ENCODE measurements around the gene COMMD8.
A peak's percentile ranks its signal among the peaks of the same experiment; 100 is the strongest.
"Not testable (repeated sequence)": the region's sequence is repeated elsewhere in the genome, so short reads cannot be mapped to it uniquely, and the experiment has no call there.

Gene COMMD8

DNA sequence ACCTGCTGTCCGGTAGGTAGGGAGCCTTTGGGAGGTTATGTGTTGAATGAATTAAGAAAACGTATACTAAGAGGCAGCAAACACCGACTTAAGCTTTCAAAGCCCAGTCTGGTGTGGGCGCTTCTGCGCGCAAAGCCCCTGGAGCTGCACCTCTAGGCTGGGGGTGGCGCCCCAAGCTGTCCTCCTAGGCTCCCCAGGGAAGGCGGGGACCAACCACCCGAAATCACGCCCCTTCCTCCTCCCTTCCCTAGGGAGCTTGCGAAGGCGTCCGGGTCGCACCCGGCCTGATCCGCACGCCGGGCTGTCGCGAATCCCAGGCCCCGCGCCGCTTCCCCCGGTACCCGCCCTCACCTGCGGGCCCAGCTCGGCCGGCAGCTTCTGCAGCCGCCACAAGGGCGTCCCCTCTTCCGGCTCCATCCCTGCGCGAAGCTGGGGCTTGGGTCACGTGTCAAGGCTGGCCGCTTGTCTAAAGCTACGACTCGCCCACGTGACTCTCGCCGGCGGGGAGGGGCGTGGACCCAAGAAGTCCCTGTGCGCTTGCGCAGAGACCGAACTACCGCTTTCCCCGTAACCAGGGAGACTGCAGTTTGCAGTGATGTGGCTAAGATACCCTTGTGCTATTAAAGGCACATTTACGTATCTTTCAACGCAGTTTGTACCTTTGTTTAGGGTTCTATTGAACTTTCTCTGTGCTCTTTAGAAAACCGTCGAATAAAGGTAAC is at the start of gene COMMD8:
Gene COMMD8 (minus strand): TSS at position 468 of the 722 bp plus-strand sequence. CDS start 51 bp downstream, at position 417.
- peak; percentile 90 for DNase-seq

DNA sequence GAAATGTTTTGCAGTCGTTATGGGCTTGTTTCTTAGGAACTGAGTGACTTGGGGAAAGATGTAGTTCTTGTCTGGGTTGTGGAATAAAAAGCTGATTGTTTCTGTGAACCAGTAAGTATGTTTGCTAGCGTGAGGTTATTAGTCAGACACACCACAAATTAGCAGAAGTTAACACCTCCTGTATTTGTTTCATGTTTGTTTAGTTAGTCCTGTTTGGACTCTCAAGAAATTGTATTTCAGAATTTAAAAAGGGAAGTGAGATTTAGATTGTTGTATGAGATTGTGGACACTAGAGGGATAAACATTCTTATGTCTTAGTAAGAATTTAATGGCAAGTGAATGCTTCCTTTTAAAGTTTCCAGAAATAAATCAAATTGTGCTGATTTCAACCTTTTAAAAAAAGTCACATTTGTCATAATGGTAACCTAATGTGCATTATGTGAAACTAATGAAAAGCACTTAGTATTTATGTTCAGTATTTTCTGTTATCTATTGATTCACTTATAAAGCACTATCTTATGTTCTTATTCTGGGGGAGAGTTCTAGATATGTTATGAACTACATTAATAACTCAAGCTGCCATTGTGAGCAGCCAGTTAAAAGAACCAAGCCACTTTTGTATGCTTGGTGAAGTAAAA is 47.1 kb upstream of the COMMD8 start:
- DNase-seq: no peak

DNA sequence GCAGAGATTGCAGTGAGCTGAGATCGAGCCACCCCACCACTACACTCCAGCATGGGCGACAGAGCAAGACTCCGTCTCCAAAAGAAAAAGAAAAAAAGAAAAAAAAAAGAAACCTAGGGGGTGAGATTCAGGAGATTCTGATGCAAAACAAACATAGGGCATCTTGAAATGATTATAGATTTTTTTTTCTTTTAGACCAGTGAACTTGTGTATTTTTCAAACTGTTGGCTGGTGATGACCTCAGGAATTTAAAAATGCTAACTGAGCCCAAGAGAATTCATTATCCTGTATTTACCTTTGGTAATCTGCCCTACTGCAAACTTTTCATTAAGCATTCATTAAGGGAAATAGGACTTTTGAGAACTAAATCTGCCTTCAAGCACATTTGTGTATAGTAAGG is 42.2 kb upstream of the COMMD8 start:
- DNase-seq: no peak

DNA sequence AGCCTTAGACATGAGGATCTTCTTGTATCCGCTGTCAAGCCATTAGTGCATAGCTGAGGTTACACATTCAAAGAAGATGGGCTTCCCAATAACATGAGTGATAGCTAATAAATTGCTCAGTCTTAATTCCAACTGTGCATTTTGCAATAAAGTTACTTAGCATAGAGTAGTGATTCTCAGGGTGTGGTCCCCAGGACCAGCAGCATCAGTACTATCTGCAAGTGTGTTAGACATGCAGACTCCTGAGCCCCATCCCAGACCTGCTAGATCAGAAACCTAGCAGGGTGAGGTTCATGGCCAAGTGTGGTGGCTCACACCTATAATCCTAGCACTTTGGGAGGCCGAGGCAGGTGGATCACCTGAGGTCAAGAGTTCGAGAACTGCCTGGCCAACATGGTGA is 41.6 kb upstream of the COMMD8 start:
- no peak for DNase-seq

DNA sequence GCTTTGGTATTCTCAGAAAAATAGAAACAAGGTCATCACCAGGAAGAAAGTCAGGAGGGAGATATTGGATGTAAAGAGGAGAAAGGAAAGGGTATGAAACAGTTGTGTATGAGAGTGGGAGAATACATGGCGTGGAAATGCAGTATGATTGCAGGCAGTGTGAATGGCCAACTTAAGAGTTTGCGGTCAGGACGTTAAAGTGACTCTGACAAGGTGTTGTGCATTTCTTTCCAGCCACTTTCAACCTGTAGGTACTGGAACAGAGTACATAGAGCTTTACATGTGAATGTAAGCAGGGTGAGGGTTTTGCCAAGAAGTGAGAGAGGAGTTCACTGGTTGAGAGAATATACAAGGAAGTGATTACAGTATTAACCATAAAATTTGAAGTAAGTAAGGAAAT is 37.3 kb upstream of the COMMD8 start:
- DNase-seq: no peak

DNA sequence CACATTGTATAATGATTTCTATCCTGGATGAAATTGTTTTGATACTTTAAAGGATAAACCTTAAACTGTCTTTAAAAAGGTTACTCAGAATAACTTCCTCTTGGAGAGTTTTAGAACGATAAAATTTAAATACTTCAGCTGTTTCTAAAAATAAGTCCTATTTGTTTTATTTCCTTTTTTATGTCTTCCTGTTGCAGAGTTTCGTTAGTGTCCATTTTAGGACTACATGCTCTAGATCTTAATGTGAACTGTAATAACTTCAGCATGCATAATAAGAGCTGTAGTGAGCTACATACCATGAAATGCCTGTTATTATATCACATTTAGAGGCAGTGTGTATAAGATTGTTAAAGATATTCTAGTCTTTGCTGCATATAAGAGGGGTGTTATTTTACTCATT is 36.2 kb upstream of the COMMD8 start:
- no peak for DNase-seq

DNA sequence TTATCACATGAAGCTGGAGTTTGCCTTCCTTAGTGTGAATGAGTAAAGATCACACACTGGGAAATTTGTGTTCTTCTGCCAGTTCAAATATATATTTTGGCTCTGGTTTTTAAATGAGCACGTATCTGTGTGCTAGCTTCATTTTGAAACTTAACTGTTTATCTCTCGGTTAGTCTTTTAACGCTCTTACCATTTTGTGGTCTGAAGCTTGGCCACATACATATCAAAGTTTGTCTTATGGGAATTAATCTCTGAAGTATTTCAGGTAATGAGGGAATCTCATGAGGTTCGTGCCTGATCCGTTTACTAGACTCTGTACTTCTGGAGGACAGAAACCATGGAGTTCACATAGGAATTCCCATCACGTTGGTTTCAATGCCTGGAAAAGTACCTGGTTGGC is 35.4 kb upstream of the COMMD8 start:
- DNase-seq: no peak

DNA sequence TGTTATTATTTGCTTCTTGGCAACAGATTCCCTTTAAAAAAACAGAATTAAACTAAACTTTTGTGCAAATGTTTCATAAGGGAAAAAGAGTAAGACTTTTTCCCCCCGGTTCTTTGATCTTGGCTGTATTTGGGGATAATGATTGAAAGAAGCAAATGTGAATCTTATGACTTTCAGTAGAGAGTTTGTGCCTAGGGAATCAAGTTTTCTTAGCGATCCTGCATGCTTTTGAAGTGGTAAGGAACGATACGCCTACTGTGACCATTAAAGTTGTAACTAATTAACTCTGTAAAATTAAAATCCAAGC is 30.6 kb upstream of the COMMD8 start:
- no peak for DNase-seq

DNA sequence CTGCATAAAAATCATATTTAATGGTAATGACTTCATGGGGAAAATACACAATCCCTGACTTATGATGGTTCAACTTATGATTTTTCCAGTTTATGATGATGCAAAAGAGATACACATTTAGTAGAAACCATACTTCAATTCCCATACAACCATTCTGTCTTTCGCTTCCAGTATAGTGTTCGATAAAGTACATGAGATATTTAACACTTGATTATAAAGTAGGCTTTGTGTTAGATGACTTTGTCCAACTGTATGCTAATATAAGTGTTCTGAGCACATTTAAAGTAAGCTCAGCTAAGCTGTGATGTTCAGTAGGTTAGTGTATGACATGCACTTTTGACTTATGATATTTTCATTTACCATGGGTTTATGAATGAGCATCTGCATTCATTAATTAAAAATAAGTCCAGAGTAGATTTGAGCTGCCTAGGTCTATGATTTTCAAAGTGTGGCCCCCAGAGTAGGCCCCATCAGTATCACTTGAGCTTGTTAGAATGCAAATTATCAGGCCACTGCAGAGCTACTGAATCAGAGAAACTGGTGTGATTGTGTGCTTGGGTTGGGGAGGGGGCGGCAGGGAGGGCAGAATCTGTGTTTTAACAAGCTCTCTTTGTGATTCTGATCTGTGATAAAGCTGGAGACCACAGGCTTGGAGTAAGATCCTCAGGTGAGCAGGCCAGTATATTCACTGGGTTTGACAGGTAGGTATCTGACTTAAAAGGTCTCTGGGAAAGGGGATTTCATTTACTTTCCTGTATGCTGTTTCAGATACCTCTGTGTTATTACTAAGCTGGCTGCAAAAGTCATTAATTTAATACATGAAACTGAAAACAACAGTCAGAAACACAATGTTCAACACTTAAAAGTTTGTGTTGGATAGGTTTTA is 30.0 kb upstream of the COMMD8 start:
- DNase-seq: no peak

DNA sequence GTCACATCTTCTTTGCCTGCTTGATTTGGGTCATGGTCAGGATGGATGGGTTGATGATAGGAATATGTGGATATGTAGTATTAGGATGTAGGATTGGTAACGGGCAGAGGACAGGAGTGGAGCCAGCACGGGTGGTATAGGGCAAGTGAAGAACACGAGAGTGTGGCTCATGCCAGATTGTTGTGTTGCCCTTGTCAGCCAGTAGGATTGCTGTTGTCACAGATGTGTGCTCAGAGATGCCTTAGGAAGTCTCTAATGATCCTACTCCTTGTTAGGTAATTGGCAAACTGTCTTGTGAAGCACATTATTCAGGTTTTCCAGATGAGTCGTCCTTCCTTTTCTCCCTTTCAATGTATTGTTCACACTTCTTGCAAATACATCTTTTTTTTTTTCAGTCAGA is 27.0 kb upstream of the COMMD8 start:
- DNase-seq: no peak

DNA sequence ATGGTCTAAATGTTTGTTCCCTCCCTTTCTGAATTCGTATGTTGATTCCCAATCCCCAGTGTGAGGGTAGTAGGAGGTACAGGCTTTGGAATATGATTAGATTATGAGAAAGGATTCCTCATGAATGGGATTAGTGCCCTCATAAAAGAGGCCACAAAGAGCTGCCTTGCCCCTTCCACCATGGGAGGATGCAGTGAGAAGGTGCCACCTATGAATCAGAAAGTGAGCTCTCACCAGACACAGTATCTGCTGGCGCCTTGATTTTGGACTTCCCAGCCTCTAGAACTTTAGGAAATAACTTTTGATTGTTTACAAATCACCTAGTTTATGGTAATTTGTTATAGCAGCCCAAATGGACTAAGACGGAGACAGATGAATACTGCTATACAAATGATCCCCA is 25.2 kb upstream of the COMMD8 start:
- no peak for DNase-seq

DNA sequence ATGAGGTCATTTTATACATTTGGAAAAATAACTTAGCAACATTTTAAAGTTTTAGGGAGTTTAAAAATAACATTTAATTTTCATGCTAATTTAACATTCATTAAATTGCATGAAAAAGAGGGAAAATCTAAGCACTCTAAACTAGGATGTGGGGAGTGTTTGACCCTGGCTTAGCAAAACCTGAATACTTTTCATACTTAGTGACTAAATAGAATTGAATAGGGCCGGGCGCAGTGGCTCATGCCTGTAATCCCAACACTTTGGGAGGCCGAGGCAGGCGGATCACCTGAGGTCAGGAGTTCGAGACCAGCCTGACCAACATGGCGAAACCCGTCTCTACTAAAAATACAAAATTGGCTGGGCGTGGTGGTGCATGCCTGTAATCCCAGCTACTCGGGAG is 23.2 kb upstream of the COMMD8 start:
- not testable (repeated sequence) for DNase-seq

DNA sequence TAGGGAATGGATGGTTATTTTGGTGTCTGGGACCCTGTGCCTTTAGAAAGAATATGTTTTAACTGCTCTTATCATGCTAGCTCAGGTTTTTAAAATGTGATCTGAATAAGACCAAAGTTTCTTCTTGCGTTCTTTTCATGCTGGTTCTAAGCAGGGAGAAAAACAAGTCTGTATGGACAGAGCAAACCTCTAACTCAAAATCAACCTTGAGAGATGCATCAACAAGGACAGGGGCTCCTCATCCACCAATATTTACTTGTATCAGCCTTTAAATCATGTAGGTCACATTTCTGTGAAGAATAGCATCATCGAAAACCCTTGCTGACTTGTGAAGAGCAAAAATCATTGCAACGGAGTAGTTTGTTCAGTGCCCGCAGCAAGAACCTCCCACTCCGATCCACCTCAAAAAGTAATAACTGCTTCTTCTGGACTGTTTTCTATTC is 22.8 kb upstream of the COMMD8 start:
- DNase-seq: no peak

DNA sequence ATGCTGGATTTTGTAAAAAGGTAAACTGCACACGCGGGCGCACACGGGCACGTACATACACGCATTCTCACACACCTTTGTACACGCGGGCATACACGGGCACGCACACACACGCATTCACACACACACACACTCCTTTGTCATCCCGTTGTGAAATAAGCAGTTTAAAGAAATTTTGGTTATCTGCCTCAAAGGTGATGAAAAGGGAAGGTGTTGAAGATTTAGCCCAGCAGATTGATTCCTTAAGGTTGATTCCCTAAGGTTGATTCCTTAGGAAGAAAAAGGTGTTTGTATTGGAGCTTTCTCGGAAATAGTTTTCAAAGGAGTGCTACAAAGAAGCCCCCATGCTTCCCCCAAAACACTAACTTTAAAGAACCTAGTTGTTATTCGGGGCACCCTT is 22.3 kb upstream of the COMMD8 start:
- DNase-seq: no peak

DNA sequence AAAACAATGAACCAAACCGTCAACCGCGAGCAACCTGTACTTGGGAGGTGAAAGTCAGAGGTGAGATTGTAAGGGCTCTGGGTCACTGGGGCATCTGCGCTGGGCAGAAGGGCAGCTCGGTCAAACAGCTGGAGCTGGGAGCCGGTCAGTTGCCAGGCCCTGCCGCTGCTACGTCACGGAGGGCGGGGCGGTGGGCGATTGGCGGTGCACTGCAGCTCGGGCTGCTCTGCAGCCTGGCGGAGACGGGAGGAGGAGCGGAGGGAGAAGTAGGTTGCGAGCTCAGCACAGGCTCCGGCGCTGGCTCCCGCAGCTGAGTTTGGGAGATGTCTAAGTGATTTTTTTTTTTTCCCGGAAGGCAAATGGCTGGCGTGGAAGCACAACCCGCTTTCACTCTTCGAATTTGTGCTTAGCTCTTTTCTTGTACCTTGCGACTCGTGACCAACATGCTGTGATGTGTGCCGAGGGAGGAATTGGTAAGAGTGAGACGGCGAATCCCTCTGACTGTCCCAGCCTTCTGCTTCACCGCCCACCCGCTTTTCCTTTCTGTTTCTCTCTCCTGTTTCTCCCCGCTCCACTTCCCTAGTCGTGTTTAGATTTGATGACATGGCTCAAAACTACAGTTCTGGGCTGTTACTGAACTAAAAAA is 21.7 kb upstream of the COMMD8 start, which contains the start of gene ATP10D:
Gene ATP10D (plus strand): TSS at position 229 of the 646 bp plus-strand sequence. CDS start 27,266 bp downstream, outside the sequence.
- DNase-seq: peak; percentile 52

DNA sequence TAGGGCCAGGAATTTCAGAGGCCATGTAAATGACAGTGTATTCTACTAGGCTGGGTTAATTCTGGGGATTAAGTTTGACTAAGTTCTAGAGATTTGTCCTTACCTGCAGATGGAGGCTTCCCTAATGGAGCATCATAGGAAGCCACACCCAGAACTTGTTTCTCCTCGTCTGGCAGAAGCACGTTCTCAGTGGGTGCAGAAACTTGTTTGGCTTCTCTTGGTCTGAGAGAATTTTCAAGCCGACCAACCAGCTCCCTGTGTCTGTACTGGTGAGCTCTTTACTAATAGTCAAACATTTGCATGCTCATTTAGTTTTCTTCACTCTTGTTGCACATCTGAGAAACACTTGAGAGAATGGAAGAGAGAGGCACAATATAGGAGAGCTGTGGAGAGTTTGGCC is 20.7 kb upstream of the COMMD8 start:
- DNase-seq: no peak

DNA sequence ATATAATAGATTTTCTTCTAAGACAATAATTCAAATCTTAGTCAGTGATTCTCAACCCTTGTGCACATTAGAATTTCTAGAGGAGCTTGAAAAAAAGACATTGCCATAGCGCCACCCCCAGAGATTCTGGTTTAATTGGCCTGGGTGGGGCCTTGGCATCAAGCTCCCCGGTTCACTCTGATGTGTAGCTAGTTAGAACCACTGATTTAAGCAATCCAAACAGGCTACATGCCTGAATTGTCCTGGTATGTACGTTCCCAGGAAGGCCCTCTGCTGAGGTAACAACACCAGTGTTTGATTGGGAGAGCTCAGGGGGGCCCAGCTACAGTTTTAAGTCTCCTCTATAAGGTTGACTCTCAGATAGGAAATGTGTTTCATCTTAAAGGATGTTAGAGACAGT is 20.2 kb upstream of the COMMD8 start:
- no peak for DNase-seq

DNA sequence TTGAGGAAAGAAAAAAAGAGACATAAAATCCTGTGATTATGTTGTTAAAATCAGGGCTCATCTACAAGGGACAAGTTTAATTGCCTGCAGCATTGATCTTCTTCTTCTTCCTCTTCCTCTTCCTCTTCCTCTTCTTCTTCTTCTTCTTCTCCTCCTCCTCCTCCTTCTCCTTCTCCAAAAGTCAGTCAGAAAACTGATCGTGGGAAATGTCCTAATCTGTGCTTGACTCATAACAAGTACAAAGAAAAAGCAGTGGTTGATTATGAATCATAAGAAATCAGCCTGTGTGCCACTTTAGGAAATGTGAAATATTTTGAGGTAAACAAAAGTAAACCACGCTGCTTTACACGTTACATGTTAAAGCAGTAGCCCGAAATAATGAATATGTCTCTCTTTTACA is 18.8 kb upstream of the COMMD8 start:
- DNase-seq: no peak

DNA sequence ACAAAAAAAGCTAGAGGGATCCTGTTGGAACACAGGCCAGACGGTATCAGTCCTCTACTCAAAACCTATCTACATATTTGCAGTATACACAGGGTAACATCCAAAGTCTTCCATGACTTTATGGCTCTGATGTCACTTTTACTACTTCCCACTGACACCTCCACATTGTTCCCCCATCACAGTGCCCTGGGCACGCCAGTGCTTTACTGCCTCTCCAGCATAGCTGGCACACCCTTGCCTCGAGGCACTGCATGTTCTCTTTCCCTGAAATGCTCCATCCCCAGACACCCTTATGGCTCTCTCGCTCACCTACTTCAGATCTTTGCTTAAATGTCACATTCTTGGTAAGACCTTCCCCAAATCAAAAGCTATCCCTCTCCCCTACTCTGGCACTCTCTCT is 15.3 kb upstream of the COMMD8 start:
- no peak for DNase-seq

DNA sequence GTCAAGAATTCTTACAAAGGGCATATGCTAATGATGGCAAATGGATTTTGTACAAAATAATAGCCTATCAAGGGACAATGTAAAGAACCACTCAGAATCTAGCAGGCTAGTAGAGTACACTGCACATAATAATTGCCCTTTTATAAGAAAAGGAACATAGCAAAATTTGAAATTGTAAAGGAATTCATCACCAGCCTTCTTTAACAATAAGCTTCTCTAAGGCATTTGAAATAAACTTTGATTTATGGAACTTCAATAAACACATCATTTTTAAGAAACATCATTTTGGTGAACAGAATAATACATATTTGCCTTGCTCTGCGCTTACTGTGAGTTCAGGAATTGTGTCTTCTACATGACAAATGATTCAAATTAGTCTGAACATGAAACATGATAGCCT is 11.9 kb upstream of the COMMD8 start:
- DNase-seq: no peak

DNA sequence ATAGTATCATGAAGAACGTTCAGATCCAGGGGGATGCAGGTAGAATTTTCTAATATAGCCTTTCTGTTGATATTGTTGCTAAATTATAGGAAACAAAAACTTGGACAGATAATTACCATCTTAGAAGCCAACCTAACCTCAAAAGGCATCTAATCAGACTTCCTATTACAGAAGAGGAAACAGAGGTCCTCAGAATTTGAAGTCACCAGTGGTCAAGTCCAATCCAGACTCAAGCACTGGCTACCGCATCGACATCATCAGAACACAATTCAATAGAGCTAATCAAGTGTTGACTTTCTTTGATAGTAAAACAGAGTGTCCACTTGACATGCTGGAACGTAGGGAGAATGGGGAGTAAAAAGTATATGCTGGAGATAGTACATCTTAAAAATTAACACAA is 11.3 kb upstream of the COMMD8 start:
- DNase-seq: no peak

DNA sequence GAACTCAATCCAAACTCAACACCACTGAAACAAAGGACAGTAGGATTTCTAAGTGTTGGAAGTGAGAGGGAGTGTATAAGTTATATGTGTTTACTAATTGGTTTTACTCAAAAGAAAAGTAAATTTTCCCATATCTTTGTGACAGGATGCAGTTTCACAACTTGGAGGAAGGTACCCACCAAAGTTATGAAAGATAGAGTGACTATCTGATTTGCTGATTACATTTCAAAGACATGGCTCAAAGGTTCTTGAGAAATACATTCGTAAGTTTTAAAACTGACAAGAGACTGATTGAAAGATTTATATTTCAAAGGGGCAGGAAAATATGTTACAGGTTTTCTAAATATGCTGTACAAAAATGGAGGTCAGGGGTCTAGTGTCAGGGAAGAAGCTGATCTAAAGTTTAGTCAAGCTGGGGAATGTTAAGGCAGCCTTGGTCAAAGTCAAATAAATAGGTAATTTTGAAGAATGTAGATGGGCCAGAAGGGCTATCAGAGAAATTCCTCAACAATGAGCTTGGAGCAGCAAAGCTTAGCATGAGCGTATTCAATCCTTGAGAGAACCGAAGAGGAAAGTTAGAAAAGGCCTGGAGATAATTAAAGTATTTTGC is 9.7 kb upstream of the COMMD8 start:
- no peak for DNase-seq

DNA sequence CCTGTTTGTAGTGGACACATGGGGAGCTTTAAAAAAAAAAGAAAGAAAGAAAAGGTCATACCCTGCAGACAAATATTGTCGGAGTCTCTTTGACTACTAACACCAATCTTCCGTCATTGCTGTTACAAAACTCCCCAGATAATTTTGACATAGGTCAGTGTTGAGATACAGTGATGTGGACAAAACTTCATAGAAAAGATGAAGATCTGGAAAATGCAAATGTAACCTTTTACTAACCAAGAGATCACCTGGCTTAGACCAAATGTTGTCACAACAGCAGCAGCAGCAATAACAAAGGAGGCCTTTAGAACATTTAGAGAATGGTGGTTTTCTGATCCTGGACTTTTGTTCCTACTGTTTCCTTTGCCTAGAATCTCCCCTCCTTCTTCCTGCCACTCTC is 8.1 kb upstream of the COMMD8 start:
- no peak for DNase-seq
